CD4-positive, alpha-beta T cell treated with Interleukin-4 for 4 hours (primary cell): ENCODE measurements around the gene ZNG1B.
A peak's percentile ranks its signal among the peaks of the same experiment; 100 is the strongest.
"Not testable (repeated sequence)": the region's sequence is repeated elsewhere in the genome, so short reads cannot be mapped to it uniquely, and the experiment has no call there.

Source experiments
- DNase-seq: peaks from one replicate; pipeline ENCODE4 v3.0.0-alpha.2; 2020

The ZNG1B gene

GRCh38 chr2:113437508-113438465 is at the start of gene ZNG1B:
Gene ZNG1B (plus strand): TSS chr2:113437691. CDS start chr2:113437869, 178 bp downstream.
- peak; percentile 87 for DNase-seq

GRCh38 chr2:113390124-113390849 is 47.2 kb upstream of the ZNG1B start:
- peak; percentile 74 for DNase-seq

- no peak for DNase-seq
These were observed 46.4 kb upstream of the ZNG1B start for GRCh38 chr2:113391073-113391472.

GRCh38 chr2:113406114-113406513 is 31.4 kb upstream of the ZNG1B start:
- DNase-seq, result no peak

- DNase-seq, result no peak
These were observed 29.9 kb upstream of the ZNG1B start for GRCh38 chr2:113407446-113408099.

- not testable (repeated sequence) for DNase-seq
These were observed 25.7 kb upstream of the ZNG1B start for GRCh38 chr2:113411725-113412352.

GRCh38 chr2:113412774-113413173 is 24.7 kb upstream of the ZNG1B start:
- DNase-seq, result not testable (repeated sequence)

GRCh38 chr2:113431773-113432172 is 5.7 kb upstream of the ZNG1B start:
- not testable (repeated sequence) for DNase-seq

GRCh38 chr2:113433468-113433867 is 4.0 kb upstream of the ZNG1B start:
- DNase-seq, result not testable (repeated sequence)

- DNase-seq, result not testable (repeated sequence)
These were observed 28.3 kb downstream of the ZNG1B start for GRCh38 chr2:113465770-113466169.

GRCh38 chr2:113476688-113477368 is 39.3 kb downstream of the ZNG1B start:
- DNase-seq, result not testable (repeated sequence)

GRCh38 chr2:113496527-113496926 is 59.0 kb downstream of the ZNG1B start:
- DNase-seq, result not testable (repeated sequence)

GRCh38 chr2:113498365-113498764 is 60.9 kb downstream of the ZNG1B start, which contains the start of gene FOXD4L1:
Gene FOXD4L1 (plus strand): TSS chr2:113498665. CDS start chr2:113499257, 592 bp downstream.
- DNase-seq, result not testable (repeated sequence)

GRCh38 chr2:113499019-113499885 is 61.8 kb downstream of the ZNG1B start:
- DNase-seq, result not testable (repeated sequence)

- not testable (repeated sequence) for DNase-seq
These were observed 62.6 kb downstream of the ZNG1B start for GRCh38 chr2:113499886-113500722.

GRCh38 chr2:113500723-113501038 is 63.2 kb downstream of the ZNG1B start:
- DNase-seq, result peak; percentile 18

- DNase-seq, result not testable (repeated sequence)
These were observed 65.0 kb downstream of the ZNG1B start for GRCh38 chr2:113502216-113503093.

GRCh38 chr2:113503094-113504042 is 65.9 kb downstream of the ZNG1B start:
- DNase-seq, result not testable (repeated sequence)
